Activated CD8-positive, alpha-beta memory T cell treated with anti-CD3 and anti-CD28 coated beads, Interleukin-2, amount 50 U/mL, for 48 hours (primary cell): ENCODE measurements around the gene R3HDM4.

ENCODE experiments used
- DNase-seq: peaks from one replicate; pipeline ENCODE4 v3.0.0-alpha.2; 2020

Gene R3HDM4

DNA sequence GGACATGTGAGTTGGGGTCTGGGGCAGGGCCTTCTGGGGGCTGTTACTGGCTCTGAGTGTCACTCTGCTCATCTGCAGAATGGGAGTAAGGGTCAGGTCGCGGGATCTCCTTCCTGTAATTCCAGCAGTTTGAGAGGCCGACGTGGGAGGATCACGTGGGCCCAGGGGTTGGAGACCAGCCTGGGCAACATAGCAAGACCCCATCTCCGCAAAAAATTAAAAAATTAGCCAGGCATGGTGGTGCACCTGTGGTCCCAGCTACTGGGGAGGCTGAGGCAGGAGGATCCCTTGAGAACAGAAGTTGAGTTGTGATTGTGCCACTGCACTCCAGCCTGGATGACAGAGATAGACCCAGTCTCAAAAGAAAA is 16.9 kb upstream of the R3HDM4 start:
- DNase-seq = no peak

DNA sequence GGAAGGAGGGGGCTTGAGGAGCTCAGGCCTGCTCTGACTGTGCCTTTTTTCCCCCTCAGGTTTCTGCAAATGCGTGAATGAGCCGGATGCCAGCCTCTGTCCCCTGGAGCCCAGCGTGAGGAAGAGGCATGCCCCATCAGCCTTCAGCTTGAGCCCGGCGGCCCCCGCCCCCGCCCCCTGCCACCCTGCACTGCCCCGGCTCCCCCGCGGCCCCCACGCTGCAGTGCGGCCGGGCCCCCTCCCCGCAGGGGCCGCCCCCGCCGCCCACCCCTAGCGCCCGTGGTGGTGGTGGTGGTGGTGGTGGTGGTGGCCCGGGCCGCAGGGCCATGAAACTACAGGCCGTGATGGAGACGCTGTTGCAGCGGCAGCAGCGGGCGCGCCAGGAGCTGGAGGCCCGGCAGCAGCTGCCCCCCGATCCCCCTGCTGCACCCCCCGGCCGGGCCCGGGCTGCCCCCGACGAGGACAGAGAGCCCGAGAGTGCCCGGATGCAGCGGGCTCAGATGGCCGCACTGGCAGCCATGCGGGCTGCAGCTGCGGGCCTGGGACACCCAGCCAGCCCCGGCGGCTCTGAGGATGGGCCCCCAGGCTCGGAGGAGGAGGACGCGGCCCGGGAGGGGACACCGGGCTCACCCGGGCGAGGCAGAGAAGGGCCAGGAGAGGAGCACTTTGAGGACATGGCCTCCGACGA is 16.3 kb upstream of the R3HDM4 start:
- no peak for DNase-seq

DNA sequence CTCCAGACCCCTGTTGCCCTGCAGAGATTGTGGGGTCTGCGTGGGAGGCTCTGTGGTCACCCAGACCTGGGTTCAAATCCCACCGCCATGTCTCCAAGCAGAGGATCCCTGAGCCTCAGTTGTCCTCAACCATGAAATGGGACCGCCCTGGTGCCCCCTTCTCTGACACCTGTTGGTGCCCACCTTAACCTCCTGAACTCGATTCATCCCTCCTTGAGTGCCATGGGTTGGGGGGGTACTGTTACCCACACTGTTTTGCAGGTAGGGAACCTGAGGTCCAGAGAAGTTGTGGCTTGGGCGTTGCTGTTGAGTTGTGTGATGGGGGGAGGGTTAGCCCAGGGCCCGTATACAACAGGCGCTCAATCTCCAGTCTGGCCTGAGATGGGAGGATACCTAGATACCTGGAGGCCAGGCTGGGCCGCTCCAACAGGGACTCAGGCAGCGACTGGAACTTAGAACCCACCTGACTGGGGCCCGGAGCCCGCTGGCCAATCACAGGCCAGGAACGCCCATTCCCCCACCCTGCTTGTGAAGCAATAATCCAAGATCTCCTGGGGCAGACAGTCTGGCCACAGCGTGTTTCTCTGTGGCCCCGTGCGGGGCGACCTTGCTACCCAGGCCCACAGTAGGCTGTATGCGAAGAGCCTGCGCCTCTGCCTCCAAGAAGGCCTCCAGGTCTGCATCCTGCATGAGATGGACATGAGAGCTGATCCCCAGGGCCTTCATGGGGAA is 15.6 kb upstream of the R3HDM4 start:
- DNase-seq = no peak

DNA sequence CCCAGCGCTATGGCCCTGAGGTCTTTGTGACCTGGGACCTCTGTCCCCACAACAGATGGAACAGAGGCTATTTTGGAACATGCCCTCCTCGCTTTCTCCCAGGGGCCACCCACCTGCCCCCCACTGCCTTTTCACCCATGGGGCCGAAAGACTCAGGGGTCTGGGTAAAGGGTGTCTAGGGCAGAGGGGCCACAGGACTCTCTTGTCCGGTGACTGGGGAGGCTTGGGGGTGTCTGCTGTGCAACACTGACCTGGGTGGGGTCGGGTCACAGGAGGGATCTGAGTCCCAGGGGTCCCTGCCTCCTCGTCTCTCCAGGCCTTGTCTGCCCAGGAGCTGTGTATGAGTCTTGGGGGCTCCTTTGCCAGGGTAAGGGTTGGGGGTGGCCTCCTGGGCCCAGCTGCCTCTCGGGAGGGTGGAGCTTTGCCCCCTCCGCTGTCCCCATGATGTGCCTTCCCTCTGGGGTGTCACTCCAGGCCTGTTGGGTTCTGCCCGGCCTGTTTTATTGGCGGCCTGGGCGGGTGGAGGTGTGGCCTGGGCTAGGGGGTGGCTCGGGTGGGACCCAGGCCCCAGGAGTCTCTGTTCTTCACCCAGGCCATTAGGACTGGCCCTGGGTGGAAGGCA is 14.9 kb upstream of the R3HDM4 start:
- no peak for DNase-seq

DNA sequence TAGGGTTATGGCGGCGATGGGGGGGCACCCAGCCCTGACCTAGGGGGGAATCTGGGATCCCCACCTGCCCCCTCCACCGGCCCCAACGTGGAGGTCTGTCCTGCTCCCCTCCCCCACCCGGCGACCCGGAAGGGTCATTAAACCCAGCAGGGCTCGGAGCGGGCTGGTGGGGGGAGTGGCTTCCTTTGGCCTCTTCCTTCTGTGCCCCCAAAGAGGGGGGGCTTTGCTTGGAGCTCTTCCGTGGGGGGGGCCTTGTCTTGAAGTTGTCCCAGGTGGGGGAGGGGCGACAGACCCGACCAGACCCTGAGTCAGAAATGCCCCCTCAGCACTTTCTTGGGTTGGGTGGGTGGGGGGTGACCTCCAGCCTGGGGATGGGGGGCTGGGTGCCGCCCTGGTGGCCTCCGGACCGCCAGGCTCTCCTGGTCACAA is 14.3 kb upstream of the R3HDM4 start:
- no peak for DNase-seq

DNA sequence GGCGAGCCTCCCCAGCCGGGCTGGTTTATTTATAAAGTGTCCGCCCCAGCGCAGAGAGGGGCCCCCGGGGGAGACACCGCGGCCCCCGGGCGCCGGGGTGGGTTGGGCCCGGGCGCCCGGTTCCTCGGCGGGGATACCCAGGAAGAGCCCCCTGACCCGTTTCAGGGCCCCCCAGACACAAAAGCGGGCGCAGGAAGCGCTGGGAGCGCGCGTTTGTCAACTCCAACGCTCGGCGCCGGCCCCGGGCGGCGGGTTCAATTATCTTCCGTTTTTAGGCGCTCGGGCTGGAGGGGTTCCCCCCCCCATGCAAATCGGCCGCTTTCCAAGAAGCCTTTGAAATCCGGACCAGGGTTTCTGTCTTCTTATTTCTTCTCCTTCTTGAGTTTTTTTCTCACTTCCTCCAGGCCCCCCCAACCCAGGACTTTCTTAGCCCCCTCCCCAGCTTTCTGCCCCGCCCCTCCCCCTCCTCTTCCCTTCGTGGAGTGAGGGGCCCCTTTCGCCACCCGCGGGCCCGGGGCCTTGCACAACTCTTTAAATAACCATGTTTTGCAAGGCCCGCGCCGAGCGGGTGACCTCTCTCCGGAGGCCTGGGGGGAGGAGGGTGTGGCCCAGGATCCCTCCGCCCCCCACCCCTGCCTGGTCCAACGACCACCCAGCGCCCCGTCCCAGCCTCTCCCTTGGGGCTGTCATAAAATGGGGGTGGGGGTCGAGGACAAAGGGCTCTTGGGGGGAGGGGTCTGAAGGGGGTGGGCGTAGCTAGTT is 13.8 kb upstream of the R3HDM4 start:
- DNase-seq = peak; percentile 76

DNA sequence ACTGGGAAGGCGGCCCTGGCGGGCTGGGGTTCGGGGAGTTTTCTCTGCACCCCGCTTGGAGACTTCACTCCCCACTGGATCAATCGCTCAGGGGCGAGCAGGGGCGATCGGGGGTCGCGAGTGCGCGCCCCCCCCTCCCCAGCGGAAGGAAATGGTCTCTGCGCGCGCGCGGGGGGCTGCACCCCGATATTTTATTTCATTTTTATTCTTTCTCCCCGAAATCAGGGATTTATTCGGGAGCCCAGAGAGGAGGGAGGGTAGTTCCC is 13.2 kb upstream of the R3HDM4 start:
- DNase-seq = no peak

DNA sequence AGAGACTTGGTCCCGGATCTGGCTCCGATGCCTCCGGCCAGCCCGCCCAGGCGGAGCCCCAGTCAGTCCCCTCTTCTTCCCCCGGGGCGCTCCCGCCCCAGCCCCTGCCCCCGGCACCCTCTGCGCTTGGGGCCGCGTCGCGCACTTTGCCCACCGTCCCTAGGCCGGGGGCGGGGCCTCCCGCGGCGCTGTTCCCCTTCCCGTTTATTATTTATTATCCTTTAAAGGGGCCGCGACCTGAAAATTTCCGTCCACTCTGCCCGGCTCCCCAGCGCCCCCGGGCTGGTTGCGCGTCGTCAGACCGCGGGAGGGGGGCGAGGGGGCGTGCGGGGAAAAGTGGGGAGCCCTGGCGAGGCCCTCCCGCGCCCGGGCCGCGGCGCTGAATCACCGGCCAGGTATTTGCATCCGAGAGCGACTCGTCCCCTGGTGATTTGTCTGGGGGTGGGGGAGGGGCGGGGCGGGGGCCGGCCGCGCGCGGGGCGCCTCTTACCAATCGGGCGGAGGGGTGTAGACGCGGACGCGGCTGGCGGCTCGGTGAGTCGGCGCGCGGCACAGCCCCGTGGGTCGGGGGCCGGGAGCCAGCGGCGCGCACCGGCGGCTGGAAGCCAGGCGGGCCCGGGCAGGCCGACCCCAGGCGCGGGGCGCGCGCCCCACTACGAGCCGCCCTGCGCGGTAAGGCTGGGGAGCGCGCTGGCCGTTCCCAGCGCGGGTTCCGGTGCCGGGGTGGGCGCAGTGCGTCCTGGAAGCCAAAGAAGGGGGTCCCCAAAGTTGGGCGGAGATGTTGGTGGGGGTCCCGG is 12.7 kb upstream of the R3HDM4 start, which contains the start of gene ARID3A:
Gene ARID3A, plus strand, starts transcription at position 510 of the 797 bp plus-strand sequence. CDS start 3,494 bp downstream, outside the sequence.
- no peak for DNase-seq

DNA sequence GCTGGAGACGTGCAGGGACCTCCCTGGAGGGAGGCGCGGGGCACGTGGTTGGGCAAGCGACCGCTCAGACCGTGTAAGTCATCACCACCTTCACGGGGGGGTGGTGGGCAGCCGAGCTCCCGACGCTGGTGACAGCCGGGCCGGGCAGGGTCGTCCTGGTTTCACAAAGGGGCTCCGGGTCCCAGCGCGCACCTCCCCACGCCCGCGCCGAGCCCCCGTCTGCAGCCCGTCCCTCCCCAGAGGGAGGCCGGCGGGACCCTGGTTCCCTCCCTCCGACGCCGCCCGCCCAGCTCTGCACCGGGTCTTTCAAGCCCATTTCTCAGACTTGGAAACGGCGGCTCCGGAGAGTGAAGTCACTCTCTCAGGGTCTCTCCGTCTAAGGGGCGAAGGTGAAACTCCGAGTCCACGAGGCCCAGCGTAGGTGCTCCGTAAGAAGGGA is 12.1 kb upstream of the R3HDM4 start:
- DNase-seq = peak; percentile 88

DNA sequence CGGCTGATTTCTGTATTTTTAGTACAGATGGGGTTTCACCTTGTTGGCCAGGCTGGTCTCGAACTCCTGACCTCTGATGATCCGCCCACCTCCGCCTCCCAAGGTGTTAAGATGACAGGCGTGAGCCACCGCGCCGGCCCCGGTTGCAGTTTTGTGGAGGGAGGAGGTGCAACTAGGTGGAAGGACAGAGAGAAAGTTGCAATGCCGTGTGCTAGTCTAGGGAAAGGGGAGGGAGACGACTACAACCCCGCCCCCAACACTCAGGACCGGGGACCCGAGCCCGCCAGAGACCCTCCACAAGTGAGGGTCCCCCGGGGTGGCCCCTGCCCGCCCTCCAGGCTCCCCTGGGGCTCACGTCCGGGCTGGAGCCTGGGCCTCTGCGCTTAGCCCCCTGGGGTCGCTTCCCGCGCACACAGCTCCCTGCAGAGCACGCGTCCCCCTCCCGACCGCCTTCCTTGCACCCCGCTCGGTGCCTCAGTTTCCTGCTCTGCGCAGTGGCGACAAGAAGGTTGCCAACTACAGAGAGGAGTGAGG is 11.6 kb upstream of the R3HDM4 start:
- DNase-seq = peak; percentile 82

DNA sequence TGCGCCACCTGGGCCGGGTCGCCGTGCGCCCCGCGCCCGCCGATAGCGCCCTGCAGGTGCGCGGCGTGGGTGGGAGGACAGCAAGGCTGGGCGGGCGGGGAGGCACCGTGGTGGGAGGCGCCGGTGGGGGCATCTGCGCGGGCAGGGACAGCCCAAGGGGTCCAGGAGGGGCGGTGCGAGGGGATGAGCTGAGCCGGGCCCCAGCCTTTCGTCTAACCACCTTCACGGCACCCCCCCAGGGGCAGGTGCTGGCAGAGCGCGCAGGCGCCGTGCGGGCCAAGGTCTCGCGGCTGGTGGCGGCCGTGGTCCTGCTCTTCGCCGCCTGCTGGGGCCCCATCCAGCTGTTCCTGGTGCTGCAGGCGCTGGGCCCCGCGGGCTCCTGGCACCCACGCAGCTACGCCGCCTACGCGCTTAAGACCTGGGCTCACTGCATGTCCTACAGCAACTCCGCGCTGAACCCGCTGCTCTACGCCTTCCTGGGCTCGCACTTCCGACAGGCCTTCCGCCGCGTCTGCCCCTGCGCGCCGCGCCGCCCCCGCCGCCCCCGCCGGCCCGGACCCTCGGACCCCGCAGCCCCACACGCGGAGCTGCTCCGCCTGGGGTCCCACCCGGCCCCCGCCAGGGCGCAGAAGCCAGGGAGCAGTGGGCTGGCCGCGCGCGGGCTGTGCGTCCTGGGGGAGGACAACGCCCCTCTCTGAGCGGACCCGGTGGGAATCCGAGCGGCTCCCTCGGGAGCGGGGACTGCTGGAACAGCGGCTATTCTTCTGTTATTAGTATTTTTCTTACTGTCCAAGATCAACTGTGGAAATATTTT is 7.2 kb upstream of the R3HDM4 start:
- peak; percentile 83 for DNase-seq

DNA sequence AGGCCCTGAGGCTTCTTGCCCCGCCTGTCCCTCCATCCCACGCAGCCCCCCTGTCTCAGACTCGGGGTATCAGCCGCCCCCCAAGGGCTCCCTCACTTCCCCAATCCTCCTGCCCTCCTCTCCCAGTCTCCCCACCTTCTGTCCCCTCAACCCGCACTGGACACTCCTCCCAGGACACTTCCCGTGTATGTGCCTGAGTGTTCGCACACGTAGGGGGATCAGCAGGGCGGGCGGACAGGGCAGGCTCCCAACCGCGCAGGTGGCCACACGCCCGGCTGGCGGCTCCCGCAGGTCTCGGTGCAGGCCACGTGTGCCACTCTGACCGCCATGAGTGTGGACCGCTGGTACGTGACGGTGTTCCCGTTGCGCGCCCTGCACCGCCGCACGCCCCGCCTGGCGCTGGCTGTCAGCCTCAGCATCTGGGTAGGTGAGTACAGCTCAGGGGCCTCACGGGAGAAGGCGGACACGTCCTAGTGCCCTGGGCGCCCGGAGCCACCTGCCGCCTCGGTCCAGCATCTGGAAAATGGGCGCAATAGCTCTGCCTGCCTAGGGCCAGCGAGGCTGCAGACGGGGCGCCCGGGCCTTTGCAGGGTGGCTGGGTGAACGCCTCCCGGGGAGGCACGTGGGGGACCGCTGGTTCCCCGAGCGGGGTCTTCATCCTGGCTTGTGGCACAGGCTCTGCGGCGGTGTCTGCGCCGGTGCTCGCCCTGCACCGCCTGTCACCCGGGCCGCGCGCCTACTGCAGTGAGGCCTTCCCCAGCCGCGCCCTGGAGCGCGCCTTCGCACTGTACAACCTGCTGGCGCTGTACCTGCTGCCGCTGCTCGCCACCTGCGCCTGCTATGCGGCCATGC is 6.4 kb upstream of the R3HDM4 start:
- DNase-seq = peak; percentile 79

DNA sequence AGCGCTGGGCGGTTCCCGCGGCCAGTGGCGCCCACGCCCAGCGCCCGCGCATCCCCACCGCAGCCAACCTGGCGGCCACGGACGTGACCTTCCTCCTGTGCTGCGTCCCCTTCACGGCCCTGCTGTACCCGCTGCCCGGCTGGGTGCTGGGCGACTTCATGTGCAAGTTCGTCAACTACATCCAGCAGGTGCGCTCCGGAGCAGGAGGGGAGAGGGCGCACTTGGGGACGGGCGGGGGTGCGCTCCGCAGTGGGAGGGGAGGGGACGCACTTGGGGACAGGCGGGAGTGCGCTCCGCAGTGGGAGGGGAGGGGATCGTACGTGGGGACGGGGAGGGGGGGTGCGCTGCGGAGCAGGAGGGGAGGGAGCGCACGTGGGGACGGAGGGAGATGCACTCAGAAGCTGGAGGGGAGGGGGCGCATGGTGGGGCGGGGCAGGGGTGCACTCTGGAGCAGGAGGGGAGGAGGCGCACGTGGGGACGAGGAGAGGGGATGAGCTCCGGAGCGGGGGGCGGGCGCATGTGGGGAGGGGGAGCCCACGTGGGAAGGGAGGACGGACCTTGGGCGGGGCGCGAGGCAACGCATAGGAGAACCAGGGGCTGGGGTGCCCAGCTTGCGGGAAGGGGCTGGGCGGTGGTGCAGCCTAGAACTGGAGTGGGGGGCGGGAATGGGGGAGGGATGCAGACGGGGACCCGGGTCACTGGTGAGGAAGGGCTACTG is 5.6 kb upstream of the R3HDM4 start:
- peak; percentile 68 for DNase-seq

DNA sequence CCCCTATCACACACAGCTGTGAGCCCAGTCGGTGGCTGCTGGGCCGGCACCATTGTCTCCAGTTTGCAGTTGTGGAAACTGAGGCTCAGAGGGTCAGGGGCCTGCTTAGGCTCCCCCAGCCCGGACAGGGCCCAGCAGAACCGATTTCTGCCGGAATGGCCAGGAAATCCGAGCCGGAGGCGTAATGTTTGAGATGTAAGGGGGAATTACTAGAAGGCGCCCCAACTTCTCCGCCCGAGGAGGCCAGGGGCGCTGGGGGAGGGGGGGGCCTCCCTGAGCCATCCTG is 5.1 kb upstream of the R3HDM4 start:
- DNase-seq = no peak

DNA sequence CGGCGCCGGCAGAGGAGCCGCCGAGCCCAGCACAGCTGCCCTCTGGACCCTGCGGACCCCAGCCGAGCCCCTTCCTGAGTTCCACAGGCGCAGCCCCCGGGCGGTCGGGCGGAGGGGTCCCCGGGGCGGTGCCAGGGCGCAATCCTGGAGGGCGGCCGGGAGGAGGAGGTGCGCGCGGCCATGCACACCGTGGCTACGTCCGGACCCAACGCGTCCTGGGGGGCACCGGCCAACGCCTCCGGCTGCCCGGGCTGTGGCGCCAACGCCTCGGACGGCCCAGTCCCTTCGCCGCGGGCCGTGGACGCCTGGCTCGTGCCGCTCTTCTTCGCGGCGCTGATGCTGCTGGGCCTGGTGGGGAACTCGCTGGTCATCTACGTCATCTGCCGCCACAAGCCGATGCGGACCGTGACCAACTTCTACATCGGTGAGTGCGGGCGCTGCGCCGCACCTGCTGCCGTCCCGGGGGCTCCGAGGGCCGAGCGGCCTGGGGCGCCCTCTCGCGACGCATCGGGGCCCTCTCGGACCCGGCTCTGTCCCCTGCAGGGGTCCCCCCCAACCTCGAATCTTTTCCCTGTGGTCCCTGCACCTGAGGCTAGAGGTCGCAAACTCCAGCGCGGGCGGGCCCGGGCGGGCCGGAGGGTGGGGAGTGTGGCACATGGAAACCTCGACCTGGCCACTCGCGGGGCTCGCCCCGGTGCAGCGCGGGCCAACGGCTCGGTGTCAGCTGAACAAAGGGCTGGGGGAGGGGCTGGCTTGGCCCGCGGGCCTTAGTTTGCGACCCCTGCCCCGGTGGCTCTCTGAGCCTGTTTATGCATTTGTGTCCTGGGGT is 4.5 kb upstream of the R3HDM4 start, which contains the start of gene KISS1R:
Gene KISS1R, plus strand, starts transcription at position 11 of the 829 bp plus-strand sequence. Its CDS starts 170 bp downstream, at position 181.
- peak; percentile 72 for DNase-seq

DNA sequence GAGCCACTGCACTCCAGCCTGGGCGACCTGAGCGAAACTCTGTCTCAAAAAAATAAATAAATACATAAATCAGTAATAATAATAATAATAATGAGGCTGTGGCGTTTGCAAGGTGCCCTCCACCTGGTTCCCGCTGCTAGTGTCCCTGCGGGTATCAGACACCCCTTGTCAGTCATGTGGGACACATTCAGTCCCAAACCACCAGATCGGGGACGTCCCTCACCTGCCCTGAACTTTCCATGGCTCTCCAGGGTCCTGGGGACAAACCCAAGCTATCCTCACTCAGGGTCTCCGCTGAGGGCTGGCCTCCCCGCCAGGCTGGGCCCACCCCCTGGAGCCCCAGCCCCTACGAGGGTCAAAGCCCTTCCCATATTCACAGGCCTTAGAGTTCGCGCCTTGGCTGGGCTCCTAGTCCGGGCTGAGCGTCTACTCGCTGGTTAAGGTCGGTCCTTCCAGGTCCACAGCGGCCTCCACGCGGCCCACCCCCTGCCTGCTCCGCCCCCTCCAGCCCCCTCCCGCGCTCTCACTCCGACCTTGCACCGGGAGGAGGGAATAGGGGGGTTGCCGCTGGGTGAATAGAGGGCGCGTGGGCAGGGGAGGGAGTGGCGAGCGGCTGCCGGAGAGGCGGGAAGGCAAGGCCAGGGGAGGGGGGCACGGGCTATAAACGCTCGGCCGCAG is 3.8 kb upstream of the R3HDM4 start:
- peak; percentile 67 for DNase-seq

DNA sequence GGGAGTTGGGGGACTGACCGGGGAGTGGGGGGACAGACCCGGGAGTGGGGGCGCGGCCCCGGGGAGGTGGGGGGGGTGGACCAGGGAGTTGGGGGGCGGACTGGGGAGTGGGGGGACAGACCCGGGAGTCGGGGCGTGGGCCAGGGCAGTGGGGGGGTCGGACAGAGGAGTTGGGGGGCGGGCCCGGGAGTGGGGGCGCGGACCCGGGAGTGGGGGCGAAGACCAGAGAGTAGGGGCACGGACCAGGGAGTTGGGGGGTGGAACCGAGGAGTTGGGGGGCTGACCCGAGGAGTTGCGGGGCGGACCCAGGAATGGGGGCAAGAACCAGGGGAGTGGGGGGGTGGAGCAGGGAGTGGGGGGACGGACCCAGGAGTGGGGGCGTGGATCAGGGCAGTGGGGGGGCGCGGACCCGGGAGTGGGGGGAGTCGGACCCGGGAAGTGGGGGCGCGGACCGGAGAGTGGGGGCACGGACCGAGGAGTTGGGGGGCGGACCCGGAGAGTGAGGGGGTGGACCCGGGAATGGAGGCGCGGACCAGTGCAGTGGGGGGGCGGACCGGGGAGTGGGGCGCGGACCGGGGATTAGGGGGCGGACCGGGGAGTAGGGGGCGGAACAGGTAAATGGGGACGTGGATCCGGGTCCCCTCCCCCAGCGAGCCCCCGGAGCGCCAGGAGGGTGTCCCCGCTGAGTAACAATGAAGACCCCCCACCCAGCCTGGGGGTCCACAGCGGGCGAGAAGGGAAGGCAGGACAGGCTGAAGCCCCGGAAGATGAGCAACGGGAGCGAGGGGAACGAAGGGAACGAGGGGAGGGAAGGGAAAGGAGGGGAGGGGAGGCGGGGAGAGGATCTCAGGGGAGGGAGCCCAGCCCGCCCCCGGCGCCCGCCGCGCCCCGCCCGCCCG is 589 bp downstream of the R3HDM4 start:
- no peak for DNase-seq
